ENCODE measurements around the gene TXNRD2. TPM values are rescaled to one million over a fixed set of nuclear protein-coding genes. Genes with fewer than 3 reads are reported as not detected.

TXNRD2 gene
- total RNA-seq, 1 experiment from 2014 or later = 22.4 TPM

GRCh38 chr22:19988331-19988808 lies 46.8 kb upstream of the TXNRD2 start:
- DNase-seq = no peak
- Histone ChIP-seq H3K9me3 (ENCODE audit: insufficient read depth, low read depth) (no peaks in the 10 kb centered on the region), H4K20me1 (ENCODE audit: insufficient read depth) (no peaks in the 10 kb centered on the region; the same call in 1 of the 2 replicates), H3K9me2 (ENCODE audit: insufficient read depth) (no peaks in the 10 kb centered on the region), H2AFZ (no peak overlapping the region), H3K4me1 (replicated peaks; ENCODE audit: insufficient read depth) (peaks cover 20% of the 10 kb centered on the region), H3K27ac (no peak overlapping the region), H3K27me3 (ENCODE audit: insufficient read depth, low read depth) (no peaks in the 10 kb centered on the region), H3K36me3 (ENCODE audit: low read depth) (no peaks in the 10 kb centered on the region), H3F3A (ENCODE audit: insufficient read depth, low read depth) (no peaks in the 10 kb centered on the region), H3K4me3 (no peak overlapping the region), H3K4me2 (no peak overlapping the region), H3K79me2 (ENCODE audit: low read depth) (no peaks in the 10 kb centered on the region)
- TF ChIP-seq CTCF (conservative IDR thresholded peaks at IDR 0.05) = no peak
- TF ChIP-seq EZH2 (IDR thresholded peaks at IDR 0.05; ENCODE audit: low read depth) = no peak
- BruUV-seq (replicated peaks) = no TSS peak
- POLR2A ChIA-PET (ENCODE audit: unreplicated experiment) = no interaction called here
- CTCF ChIA-PET = no interaction called here
- intact Hi-C loops (cut with micrococcal nuclease; ENCODE audit: unreplicated experiment) = loop anchor here (5.0 kb wide), 1 partner anchor 34 kb away; the partner anchor contains the start of gene TANGO2

- POLR2A ChIA-PET (ENCODE audit: unreplicated experiment) = no interaction called here
- DNase-seq = no peak
- Histone ChIP-seq H3K9me3 (ENCODE audit: insufficient read depth, low read depth) (no peaks in the 10 kb centered on the region), H3K4me1 (replicated peaks; ENCODE audit: insufficient read depth) (peaks cover 20% of the 10 kb centered on the region), H2AFZ (no peak overlapping the region), H3K4me3 (no peak overlapping the region), H3K36me3 (ENCODE audit: low read depth) (no peaks in the 10 kb centered on the region), H3F3A (ENCODE audit: insufficient read depth, low read depth) (no peaks in the 10 kb centered on the region), H3K27ac (no peak overlapping the region), H3K27me3 (ENCODE audit: insufficient read depth, low read depth) (no peaks in the 10 kb centered on the region), H3K79me2 (ENCODE audit: low read depth) (no peaks in the 10 kb centered on the region), H3K9me2 (ENCODE audit: insufficient read depth) (no peaks in the 10 kb centered on the region), H3K4me2 (no peak overlapping the region), H4K20me1 (ENCODE audit: insufficient read depth) (no peaks in the 10 kb centered on the region; the same call in 1 of the 2 replicates)
- BruUV-seq (replicated peaks) = TSS peak; percentile 22
- TF ChIP-seq CTCF (conservative IDR thresholded peaks at IDR 0.05) (no peak), EZH2 (IDR thresholded peaks at IDR 0.05; ENCODE audit: low read depth) (no peak)
- intact Hi-C loops (cut with micrococcal nuclease; ENCODE audit: unreplicated experiment) = loop anchor here (5.0 kb wide), 1 partner anchor 35 kb away; the partner anchor contains the start of gene TANGO2
- CTCF ChIA-PET = no interaction called here
These were observed 46.0 kb upstream of the TXNRD2 start for GRCh38 chr22:19987394-19988306.

GRCh38 chr22:19986410-19987341 lies 45.1 kb upstream of the TXNRD2 start:
- Histone ChIP-seq H3F3A (ENCODE audit: insufficient read depth, low read depth) (no peaks in the 10 kb centered on the region), H3K9me3 (ENCODE audit: insufficient read depth, low read depth) (no peaks in the 10 kb centered on the region), H3K79me2 (ENCODE audit: low read depth) (no peaks in the 10 kb centered on the region), H4K20me1 (ENCODE audit: insufficient read depth) (no peaks in the 10 kb centered on the region; the same call in 1 of the 2 replicates), H3K4me1 (replicated peaks; ENCODE audit: insufficient read depth) (peaks cover 20% of the 10 kb centered on the region), H3K27ac (no peak overlapping the region), H3K4me2 (peak overlapping the region; percentile 72), H3K36me3 (ENCODE audit: low read depth) (no peaks in the 10 kb centered on the region), H3K9me2 (ENCODE audit: insufficient read depth) (no peaks in the 10 kb centered on the region), H3K27me3 (ENCODE audit: insufficient read depth, low read depth) (no peaks in the 10 kb centered on the region), H2AFZ (peak overlapping the region; percentile 80), H3K4me3 (peak overlapping the region; percentile 61)
- intact Hi-C loops (cut with micrococcal nuclease; ENCODE audit: unreplicated experiment) = loop anchor here (5.0 kb wide), 1 partner anchor 36 kb away; the partner anchor contains the start of gene TANGO2
- TF ChIP-seq CTCF (conservative IDR thresholded peaks at IDR 0.05) (no peak), EZH2 (IDR thresholded peaks at IDR 0.05; ENCODE audit: low read depth) (no peak)
- DNase-seq = peak; percentile 41 to 73
- TSS peak; percentile 84 for BruUV-seq (replicated peaks)
- ChIA-PET CTCF (interaction anchor here (0.6 kb wide), 1 partner anchor 24 kb away, joined by 4 read pairs; no protein-coding TSS in a partner anchor), POLR2A (ENCODE audit: unreplicated experiment) (no interaction called here)

Data from PC-9 (cell line).